CD4-positive, alpha-beta T cell treated with Interleukin-17A for 4 hours (primary cell): ENCODE results near the gene CYP2R1.

Experiments used
- DNase-seq: peaks from one replicate; pipeline ENCODE4 v3.0.0-alpha.2; 2020; ENCODE audit warnings: mixed read lengths

Gene CYP2R1, protein sequence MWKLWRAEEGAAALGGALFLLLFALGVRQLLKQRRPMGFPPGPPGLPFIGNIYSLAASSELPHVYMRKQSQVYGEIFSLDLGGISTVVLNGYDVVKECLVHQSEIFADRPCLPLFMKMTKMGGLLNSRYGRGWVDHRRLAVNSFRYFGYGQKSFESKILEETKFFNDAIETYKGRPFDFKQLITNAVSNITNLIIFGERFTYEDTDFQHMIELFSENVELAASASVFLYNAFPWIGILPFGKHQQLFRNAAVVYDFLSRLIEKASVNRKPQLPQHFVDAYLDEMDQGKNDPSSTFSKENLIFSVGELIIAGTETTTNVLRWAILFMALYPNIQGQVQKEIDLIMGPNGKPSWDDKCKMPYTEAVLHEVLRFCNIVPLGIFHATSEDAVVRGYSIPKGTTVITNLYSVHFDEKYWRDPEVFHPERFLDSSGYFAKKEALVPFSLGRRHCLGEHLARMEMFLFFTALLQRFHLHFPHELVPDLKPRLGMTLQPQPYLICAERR

DNA sequence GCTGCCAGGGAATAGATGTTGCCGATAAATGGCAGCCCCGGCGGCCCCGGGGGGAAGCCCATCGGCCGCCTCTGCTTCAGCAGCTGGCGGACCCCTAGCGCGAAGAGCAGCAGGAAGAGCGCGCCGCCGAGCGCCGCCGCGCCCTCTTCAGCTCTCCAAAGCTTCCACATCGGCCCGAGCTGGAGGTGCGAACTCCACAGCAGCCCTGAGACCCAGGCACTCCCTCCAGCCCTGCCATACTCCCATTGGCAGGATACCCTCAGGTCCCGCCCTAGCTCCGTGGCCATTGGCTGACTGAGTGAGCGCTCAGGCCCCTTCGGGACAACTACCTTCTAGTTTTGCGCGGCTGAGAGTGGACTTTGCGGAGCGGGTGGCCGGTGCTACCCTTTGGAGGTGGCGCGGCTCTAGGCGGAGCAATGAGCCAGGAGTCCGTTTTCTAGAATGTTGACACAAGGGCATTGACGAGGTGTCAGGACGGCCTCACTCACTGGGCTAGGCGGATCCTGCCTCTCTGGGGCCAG is at the start of gene CYP2R1:
CYP2R1 (minus strand) TSS at position 196 of the 521 bp plus-strand sequence; CDS start at position 170, 26 bp downstream.
- peak; percentile 91 for DNase-seq

DNA sequence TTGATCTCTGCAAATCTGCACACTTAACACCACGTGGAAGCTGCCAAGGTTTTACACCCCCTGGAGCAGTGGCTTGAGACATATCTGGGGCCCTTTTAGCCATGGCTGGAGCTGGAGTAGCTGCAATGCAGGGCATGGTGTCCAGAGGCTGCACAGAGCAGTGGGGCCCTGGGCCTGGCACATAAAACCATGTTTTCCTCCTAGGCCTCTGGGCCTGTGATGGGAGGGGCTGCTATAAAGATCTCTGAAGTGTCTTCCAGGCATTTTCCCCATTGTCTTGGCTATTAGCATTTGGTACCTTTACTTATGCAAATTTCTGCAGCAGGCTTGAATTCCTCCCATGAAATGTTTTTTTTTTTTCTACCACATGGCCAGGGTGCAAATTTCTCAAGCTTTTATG is 46.9 kb upstream of the CYP2R1 start:
- no peak for DNase-seq

DNA sequence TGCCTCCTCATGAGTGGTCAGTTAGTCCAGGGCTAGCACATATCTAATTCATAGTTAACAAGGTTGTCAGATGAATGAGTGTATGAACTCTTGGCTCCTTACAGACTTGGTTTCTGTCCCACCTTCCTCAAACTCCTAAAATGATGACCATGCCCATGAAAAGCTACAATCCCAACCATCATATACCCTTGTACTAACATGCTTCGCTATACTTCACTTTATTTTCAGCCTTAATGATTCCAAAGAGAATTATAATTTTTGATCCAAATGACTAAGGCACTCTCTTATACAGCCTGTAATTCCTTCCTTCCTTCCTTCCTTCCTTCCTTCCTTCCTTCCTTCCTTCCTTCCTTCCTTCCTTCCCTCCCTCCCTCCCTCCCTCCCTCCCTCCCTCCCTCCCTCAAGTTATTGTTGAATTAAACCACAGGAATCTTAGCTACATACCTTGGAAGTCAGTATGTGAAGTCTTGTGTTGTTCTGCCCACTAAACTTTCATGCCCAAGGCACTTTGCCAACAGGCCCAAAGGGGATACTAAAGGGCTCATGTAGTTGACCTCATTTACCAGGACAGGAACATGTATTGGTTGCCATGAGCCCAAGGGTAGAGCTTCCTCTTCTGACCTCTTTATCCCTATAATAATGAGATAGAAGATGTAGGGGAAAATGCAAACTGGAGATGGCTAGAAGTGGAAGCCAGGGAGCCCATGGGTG is 42.8 kb upstream of the CYP2R1 start:
- no peak for DNase-seq

DNA sequence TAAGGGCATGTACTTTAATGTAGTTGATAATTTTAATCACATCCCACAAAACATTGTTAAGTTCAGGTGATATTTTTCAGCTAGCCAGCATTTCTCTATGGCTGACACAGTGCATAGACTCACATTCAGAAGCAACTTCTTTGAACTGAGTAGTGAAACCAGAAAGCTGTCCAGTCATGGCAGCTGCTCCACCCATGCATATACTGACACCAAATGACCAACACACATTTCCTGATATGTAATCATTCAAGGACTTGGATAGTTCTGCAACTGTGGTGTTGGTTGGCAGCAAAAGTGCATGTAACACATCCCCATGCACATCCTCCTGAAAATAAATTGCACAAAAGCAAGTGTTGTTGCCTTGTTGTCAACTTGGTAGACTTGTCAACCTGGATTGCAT is 40.4 kb upstream of the CYP2R1 start:
- no peak for DNase-seq

DNA sequence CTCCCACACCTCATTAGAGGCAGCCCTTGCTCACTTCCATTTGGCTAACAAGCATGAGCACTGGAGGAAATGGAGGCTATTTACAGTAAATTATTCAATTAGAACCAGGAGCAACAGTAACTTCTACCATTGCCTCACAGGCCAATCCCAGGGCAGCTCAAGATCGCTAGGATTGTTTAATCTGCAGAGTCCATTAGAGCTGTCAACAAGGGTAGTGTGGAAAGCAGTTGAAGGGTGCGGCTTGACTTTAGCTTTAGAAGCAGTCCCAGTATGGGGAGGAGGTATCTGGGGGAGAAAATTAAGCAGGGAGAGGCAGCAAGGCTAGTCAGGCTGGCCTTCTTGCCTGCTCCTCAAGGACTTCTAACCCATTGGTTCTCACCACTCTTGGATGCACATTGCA is 38.3 kb upstream of the CYP2R1 start:
- DNase-seq, result no peak

DNA sequence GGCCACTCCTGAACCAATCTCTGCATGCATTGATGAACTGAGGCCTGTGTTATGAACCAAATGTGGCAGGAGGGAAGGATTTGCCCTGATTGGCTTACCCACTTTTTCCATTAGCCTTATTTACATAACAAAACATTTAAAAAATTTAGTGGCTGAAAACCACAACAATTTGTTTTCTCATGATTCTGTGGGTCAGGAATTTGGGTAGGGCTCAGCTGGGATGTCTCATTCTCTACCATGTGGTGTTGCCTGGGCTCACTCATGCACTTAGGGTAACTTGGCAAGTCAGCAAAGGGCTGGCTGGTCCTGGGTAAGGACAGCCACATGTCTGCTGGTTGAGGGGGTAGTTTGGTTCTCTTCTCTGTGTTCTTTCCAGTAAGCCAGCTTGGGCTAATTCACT is 35.1 kb upstream of the CYP2R1 start:
- no peak for DNase-seq

DNA sequence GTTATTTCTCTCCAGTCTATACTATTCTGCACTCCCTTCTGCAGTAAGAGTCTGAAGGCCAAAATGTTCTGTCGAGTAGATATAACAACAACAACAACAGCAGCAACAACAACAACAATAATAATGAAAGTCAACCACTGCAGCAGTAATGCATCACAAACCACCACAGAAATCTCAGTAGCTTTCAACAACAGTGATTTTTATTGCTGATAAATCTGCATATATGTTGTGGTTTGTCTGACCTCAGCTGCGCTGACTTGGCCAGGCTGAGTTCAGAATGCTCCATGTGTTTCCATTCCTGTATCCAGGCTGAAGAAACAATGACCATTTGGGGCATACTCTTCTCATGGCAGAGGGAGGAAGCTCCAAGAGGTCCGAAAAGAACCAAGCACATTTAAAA is 32.3 kb upstream of the CYP2R1 start:
- no peak for DNase-seq

DNA sequence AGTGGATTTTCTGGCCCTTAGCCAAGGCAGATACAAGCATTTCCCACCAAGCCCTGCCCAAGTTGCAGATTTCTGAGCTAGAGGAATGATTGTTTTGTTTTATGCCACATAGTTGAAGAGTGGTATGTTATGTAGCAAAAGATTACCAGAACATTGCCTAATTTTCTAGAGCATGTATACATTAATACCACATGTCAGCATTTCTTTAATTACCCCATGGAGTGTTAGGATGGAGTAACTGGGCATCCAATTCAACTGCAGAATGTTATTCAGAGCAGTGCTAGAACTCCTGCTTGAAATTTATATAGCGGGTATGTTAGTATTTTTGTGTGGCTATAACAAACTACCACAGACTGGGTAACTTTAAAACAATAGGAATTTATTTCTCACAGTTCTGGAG is 24.4 kb upstream of the CYP2R1 start:
- DNase-seq, result no peak

DNA sequence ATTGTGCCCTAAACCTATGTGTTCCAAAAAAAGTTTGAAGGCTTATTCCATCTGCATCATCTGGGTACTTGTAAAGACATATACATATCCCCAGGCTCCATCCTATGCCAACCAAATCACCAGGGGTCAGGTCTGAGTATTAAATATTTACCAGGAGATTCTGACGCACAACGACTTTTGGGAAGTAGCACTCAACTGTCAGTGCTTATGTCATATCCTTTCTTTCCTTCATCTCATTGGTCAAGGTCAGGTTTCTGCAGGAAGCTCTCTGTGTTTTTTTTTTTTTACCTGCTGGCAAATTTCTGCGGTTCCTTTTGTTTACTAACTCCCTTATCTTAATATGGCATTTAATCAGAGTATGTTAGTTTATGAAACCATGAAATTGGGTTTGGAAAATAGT is 22.5 kb upstream of the CYP2R1 start:
- DNase-seq, result no peak

DNA sequence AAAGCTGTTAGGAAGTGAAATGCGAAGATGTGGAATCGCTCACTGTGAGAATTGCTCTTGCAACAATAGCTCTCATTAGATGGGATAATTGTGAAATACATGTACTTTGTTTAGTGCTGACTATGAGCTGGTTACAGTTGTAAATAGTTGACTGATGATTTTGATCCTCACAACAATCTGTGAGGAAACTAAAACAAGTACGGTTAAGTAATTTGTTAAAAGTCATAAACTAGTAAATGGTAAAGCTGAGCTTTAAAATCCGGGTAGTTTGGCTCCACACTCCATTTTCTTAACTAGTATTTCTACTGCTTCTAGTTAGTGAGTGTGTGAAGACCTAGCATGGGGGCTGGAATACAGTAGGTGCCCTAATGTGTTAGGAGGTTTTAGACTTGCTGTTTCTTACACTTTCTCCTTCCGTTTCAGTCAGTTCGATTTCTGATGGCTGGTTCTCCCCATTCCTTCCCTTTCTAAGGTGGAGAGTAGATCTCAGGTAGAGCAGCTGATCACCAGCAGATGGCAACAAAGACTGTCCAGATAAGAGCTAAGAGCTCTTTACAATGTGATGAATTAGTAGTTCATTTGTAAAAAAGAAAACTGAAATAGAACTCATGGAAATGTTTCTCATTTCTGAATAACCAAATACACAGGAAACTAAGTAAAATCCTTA is 16.3 kb upstream of the CYP2R1 start:
- peak; percentile 49 for DNase-seq

DNA sequence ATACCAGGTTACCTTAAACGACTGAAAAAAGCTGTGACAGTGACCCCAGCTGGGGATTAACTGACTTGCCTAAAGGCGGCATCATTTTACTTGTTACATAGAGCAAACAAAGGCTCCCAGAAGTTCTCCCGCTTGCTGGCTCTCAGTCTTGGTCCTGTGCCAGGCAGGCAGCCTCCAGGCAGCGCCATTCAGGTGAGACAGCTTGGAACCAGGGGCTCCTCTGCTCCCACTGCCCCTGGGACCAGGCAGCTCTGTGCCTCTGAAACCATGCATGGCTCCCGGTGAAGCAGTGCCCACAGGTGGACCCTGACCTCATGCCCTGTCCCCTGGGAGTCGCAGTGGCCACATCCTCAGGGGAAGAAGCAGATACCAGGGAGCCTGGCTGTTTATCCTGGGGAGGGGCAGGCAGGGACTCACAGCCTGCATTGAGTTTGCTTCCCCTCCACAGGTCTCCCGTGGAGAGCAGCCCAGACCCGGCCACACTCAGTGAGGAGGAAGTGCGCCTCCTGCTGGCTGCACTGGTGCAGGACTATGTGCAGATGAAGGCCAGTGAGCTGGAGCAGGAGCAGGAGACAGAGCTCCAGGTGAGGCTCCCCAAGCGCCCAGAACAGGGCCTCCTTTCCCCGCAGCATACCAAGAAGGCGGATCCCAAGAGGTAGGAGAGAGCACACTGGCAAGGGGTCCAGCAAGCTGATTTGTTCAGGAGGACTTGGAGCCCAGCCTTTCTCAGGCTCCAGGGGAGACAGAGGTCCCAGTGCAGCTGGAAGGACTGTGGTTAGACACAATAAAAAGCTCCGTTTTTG is 15.6 kb upstream of the CYP2R1 start:
- peak; percentile 93 for DNase-seq

DNA sequence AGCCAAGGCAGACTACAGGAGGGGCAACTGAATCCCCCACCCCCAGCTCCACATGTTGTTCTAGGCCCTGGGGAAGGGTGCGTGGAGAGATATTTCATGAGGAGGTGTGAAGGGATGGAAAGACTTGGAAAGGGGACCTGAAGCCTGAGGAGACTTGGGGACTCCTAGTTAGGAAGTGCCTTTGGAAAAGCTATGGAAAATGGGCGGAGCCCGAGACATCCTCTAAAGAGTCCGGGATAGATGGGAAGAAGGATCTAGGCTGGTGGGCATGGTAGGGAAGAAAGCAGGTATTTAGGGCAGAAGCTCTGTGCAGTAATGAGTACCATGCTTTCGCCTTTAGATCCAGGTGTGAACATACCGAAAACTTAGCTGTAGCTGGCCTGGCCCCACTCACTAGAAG is 15.0 kb upstream of the CYP2R1 start:
- no peak for DNase-seq

DNA sequence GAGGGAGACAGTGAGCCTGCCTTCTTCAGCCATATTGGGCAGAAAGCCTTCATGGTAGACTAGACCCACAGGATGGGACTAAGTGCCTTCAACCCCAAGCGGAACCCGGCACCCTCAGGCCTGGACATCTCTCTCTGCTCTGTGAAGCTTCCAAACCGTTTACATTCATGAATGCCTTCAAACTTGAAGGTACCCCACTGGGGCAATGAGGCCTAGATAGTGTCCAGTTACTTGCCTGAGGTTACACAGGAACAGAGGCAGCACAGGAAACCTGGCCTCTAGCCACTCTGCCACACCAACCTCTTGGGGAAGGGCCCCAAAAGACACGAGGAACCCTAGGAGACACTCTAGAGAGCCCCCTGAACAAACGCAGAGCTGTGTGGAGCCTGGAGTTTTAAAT is 14.5 kb upstream of the CYP2R1 start:
- DNase-seq, result no peak

DNA sequence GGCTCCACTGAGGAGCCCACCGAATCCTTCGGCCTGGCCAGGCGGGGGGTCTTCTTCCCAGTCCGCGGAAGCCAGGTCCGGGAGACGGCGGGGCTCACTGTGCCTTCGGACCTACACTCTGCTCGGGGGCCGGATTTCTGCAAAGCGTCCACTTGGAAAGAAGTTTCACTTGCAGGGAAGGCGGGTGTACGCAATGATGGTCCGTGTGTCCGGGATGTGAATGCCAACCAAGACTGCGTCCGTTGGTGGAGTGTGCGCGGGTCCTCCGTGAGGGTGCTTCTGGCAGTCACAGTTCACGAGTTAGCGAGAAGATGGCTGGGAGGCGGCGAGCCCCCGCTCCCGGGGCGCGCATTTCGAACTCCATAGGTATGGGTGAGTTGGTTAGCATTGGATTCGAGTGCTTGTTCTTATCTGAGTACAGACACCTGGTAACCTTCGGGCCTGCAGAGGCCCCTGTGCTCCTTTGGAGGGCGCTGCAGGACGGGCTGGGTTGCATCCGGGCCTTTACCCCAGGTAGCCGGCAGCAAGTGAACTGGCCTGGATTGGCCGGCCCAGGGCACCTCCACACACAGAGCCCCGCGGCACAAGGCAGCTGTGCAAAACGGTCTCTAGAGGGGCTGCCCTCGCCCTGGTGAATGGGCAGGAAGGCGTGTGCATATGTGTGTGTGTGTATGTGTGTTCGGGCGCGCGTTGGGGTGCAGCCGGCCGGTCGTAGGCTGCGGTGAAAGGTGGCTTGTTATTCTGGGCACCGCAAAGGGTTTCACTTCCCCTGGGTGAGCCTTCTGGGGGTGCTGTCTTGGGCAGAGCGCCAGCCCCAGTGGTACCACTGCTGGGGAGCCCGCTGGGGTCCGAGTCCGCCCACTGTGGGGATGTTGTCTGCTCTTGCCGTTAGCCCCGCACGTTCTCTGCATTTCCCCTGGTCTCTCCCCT is 13.3 kb upstream of the CYP2R1 start:
- peak; percentile 79 for DNase-seq

DNA sequence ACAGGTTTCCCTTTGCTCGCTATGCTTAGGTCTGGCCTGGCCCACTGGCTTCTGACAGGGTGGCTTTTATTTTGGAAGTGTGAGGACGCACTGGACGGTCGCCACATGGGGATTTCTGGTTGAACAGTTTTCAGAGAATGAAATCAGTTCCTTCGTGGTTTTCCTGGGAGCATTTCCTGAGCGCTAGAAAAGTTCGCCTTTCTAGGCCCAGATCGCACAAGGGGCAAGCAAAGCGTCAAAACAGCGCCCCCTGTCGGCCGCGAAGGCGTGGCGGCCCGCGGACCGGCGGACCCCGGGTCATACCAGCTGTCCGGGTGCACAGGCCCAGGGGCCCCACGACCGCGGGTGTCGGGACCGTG is 12.7 kb upstream of the CYP2R1 start:
- peak; percentile 90 for DNase-seq

DNA sequence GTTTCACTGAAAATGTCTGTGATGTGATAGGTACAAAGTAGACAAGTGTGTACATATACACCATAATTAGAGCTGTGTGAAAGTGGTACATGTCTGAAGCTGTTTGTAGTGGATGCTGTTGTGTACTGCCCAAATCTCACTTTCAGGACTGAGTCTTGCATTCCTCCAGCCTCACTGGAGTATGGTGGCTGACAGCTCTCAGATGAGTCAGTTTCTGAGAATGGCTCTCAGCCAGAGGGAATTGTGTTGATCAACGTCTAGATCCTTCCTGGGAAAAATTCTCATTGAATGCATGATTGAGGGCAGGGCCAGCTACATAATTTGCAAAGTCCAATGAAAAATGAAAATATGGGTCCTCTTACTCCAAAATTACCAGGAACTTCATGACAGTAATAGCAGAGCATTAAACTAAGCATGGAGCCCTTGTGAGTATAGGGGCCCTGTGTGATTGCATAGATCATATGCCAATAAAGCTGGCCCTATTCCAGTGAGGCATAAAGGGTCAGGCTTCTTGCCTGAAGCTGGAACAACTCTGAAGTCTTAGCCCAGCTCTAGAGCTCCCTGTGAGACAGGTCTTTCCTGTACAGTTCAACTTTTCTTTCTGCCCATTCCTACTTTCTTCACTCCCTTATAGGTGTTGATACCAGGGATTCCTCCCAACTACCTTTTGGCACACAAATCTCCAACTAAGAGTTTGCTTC is 10.8 kb upstream of the CYP2R1 start:
- no peak for DNase-seq

DNA sequence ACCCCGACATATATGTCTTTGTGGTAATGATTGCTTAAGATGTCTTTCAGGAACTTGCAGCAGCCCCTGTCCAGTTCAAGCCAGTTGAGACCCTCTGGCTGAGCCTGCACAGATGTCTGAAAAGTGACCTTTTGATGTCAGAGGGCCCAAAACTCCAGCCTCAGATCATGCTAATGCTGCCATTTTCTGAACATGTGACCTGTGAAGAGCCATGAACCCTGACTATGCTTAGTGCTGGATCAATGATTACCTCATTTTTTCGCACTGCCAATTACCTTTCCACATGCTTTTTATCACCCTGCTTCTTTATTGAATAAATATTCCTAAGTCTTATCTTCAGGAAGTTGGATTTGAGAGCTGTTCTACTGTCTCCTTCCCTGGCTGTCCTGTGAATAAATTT is 6.9 kb upstream of the CYP2R1 start:
- no peak for DNase-seq

DNA sequence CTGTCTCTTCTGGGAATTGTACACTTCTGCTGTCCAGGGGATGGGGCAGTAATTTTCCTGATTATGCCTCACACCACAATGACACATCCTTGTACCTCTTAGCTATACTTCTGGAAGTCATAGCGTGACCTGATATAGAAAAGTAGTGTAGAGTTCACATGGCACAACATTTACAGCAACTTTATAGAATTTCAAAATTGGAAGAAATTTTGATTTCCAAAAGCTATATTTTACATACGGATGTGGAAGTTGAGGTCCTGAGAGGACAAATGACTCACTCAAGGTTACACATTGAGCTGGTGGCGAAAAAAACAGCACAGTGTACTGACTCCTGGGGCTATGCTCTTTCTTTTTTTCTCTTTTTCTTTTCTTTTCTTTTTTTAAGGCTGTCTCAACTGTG is 6.3 kb upstream of the CYP2R1 start:
- DNase-seq, result no peak

DNA sequence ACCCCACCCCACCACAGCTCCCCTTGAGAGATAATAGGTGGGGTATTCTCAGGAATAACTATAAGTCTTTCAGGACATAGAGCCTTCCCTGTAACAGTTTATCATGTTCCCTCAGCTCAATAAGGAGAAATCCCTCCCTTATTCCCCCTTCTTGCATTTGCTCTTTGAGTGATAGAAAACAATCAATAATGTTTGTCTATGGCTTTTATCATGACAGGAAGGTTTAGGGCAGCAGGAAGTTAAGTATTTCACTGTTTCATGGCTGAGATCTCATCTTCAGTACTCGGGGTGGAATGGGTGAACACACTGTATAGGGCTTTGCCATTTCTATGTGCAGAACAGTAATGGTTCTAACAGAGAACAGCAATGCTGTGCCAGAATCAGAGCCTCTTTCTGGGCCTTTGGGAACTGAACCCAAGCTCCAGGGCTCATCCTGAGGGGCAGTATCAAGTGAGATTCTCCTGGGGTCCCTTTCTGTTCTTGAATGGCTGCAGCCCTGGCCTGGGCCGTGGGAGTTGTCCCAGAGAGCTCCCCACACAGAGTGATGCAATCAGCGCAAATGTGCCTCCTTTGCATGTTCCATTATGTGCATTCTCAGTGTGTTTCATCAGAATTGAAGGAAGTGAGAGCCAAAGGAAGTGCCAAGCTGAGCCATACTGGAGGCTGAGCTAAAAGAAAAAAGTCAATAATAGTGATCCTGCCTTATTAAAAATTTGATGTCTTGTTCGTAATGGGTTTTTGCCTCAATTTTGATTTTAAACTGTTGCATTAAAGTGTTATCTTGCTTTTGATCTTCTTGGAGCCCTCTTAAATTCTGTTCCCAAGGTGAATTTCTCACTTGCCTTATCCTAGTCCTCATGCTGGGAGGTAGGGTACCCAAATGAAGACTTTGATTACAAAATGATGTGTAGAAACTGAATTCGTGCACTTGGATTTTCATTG is 2.9 kb upstream of the CYP2R1 start:
- no peak for DNase-seq

DNA sequence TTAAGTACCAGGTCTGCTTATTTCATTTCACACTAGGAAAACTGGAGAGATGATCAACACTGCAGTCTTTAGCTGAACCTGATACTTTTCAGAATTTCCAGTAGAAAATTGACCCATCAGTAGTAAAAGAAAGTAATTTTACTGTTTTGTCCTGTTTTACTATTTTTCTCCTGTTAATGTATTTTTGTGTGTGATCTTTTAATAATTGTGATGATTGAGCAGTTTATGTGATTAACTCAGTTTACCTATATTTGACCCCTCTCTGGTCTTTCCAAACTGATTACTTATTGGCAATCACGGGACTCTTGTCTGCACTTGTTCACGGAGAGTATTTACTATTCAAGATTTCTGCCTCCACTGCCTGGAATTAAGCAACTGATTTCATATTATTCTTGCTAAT is 546 bp upstream of the CYP2R1 start:
- DNase-seq, result no peak
